HepG2 (cell line): ENCODE data around the gene SLCO4A1. TPM values are rescaled to one million over a fixed set of nuclear protein-coding genes. Genes with fewer than 3 reads are reported as not detected.
A peak's percentile ranks its signal among the peaks of the same experiment; 100 is the strongest.

Experiments used
- KLF15 ChIP-seq: sonication (generic); formaldehyde crosslinking; IDR thresholded peaks from 2 replicates; pipeline ENCODE4 v1.8.1; 2023; ENCODE audit warnings: borderline replicate concordance, mild to moderate bottlenecking, inconsistent platforms, missing genetic modification reagents, mixed read lengths
- MZF1 ChIP-seq: sonication (generic); formaldehyde crosslinking; IDR thresholded peaks from 2 replicates; pipeline ENCODE4 v1.8.1; 2023; ENCODE audit warnings: mild to moderate bottlenecking, missing genetic modification reagents, borderline replicate concordance
- NFYC ChIP-seq: IDR thresholded peaks from 2 replicates; pipeline ENCODE4 v1.6.1; 2016; ENCODE audit warnings: missing genetic modification reagents, missing compliant biosample characterization
- PAX8 ChIP-seq: sonication (generic); formaldehyde crosslinking; IDR thresholded peaks from 2 replicates; pipeline ENCODE4 v1.8.0; 2022; ENCODE audit warnings: mild to moderate bottlenecking, missing genetic modification reagents, borderline replicate concordance
- POLR2AphosphoS5 ChIP-seq: IDR thresholded peaks from 2 replicates; pipeline ENCODE4 v1.6.1; 2012; ENCODE audit warnings: low read depth, low read length
- SMAD9 ChIP-seq: sonication (generic); formaldehyde crosslinking; IDR thresholded peaks from 2 replicates; pipeline ENCODE4 v1.5.1; 2020; ENCODE audit warnings: mild to moderate bottlenecking, missing genetic modification reagents
- ZNF431 ChIP-seq: sonication (generic); formaldehyde crosslinking; IDR thresholded peaks from 2 replicates; pipeline ENCODE4 v1.9.0; 2022; ENCODE audit warnings: missing genetic modification reagents, low read depth, mild to moderate bottlenecking, borderline replicate concordance
- ZNF468 ChIP-seq: sonication (generic); formaldehyde crosslinking; IDR thresholded peaks from 2 replicates; pipeline ENCODE4 v1.8.0; 2022; ENCODE audit warnings: mild to moderate bottlenecking, moderate library complexity, missing genetic modification reagents
- ZNF670 ChIP-seq: sonication (generic); formaldehyde crosslinking; IDR thresholded peaks from 2 replicates; pipeline ENCODE4 v1.8.0; 2022; ENCODE audit warnings: mild to moderate bottlenecking, missing genetic modification reagents, borderline replicate concordance
- polyA plus RNA-seq, 8 experiments: library from polyadenylated mRNA; depleted of rRNA in 3 of 8; stranded (reverse) in 7 of 8; unstranded in 1 of 8; fragments of >200 nt; fragmentation: Illumina TruSeq in 4 of 8; extraction: Trizol in 4 of 8; gene quantifications; 2 replicates each; pipeline versions ENCODE4 v1.2.1 to v1.2.3, GENCODE V29; 2011 to 2016; ENCODE audit warnings: low read depth in 4 of 8, missing spikeins in 1 of 8, mixed read lengths in 1 of 8; ENCODE audit not compliant: insufficient read depth in 1 of 8
- total RNA-seq, 5 experiments: library from RNA; depleted of rRNA; stranded (reverse); fragments of >200 nt; fragmentation: Illumina TruSeq; extraction: Trizol; gene quantifications; 2 replicates each; pipeline ENCODE4 v1.2.3, GENCODE V29; 2016; ENCODE audit warnings: low read depth in 1 of 5
- TF ChIP-seq, protein P1 (sequence below), 2 experiments: sonication (generic) in 1 of 2; formaldehyde crosslinking in 1 of 2; IDR thresholded peaks; 2 replicates each; pipeline versions ENCODE4 v1.6.1 to v1.9.0; 2014 to 2022; ENCODE audit warnings: antibody characterized with exemption in 1 of 2, borderline replicate concordance in 1 of 2, inconsistent platforms in 1 of 2, low read depth in 1 of 2, missing genetic modification reagents in 1 of 2
- TF ChIP-seq, protein P2 (sequence below): sonication (generic); formaldehyde crosslinking; IDR thresholded peaks from 2 replicates; pipeline ENCODE4 v1.5.0; 2020; ENCODE audit warnings: mild to moderate bottlenecking, missing genetic modification reagents
- TF ChIP-seq, protein P3 (sequence below): sonication (generic); formaldehyde crosslinking; IDR thresholded peaks from 2 replicates; pipeline ENCODE4 v1.5.0; 2020; ENCODE audit warnings: mild to moderate bottlenecking, missing genetic modification reagents
- TF ChIP-seq, protein P4 (sequence below): sonication (generic); formaldehyde crosslinking; IDR thresholded peaks from 2 replicates; pipeline ENCODE4 v1.4.0; 2020; ENCODE audit warnings: missing genetic modification reagents
- TF ChIP-seq, protein P5 (sequence below): sonication (generic); formaldehyde crosslinking; IDR thresholded peaks from 2 replicates; pipeline ENCODE4 v1.4.0; 2020; ENCODE audit warnings: mild to moderate bottlenecking, missing genetic modification reagents

SLCO4A1 gene
- total and polyA plus RNA-seq, 2 of the 13 experiments (the other 11 are each of a cell fraction or from before 2014, with no cell fraction given): 55.5 to 112 TPM

DNA sequence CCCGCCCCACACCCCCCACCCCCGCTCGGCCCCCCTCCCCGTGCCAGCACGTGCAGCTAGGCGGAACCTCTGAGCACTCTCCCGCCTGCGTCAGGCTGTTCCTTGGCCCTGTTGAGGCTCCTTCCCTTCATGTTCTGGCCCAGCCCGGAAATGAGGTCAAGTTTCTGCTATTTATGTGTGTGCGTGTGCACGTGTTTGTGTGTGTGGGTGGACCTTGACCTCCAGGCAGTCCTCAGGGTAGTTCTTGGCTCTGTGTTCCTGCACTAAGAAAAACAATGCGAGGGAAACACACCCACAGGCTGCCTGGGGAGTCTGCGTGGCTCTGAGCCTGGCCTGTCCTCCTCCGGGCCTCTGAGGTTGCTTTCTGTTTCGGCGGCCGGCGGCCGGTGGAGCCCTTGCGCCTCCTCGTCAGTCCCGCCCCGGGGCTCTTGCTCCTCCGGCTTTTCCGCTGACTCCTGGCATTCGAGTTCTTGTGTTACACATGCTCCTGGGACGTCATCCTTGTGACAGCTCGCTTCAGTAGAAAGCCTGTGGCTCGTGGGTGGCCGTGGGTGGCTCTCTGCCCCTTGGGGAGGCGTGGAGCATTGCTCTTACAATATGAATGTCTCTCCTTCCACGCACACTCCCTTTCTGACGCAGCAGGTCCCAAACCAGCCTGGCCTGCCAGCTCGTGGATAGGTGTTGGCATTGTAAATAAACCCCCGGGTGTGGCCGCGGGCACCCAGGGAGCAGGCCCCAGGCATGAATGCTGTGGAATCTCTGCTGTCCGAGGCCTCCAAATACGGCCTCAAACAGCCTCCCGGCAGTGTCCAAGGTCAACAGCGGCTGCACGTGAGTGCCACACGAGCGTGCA is 10.0 kb downstream of the SLCO4A1 start (continued):
- TF ChIP-seq, protein P1, sequence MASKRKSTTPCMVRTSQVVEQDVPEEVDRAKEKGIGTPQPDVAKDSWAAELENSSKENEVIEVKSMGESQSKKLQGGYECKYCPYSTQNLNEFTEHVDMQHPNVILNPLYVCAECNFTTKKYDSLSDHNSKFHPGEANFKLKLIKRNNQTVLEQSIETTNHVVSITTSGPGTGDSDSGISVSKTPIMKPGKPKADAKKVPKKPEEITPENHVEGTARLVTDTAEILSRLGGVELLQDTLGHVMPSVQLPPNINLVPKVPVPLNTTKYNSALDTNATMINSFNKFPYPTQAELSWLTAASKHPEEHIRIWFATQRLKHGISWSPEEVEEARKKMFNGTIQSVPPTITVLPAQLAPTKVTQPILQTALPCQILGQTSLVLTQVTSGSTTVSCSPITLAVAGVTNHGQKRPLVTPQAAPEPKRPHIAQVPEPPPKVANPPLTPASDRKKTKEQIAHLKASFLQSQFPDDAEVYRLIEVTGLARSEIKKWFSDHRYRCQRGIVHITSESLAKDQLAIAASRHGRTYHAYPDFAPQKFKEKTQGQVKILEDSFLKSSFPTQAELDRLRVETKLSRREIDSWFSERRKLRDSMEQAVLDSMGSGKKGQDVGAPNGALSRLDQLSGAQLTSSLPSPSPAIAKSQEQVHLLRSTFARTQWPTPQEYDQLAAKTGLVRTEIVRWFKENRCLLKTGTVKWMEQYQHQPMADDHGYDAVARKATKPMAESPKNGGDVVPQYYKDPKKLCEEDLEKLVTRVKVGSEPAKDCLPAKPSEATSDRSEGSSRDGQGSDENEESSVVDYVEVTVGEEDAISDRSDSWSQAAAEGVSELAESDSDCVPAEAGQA (IDR thresholded peaks at IDR 0.05; ENCODE audit: low read depth): peak; percentile 85
- TF ChIP-seq, protein P1 (CRISPR knock-in tag; IDR thresholded peaks at IDR 0.05; ENCODE audit: borderline replicate concordance): no peak
- peak; percentile 34; the same call in 1 of the 2 replicates for TF ChIP-seq POLR2AphosphoS5
- TF ChIP-seq ZNF431 (CRISPR knock-in tag): peak; percentile 63; the same call in 1 of the 2 replicates
- TF ChIP-seq KLF15 (CRISPR knock-in tag): no peak
- no peak for TF ChIP-seq ZNF468 (CRISPR knock-in tag)
- 0 out of 2 replicates have a peak, but pooled peaks have one; percentile 78 for TF ChIP-seq PAX8 (CRISPR knock-in tag)
- no peak for TF ChIP-seq ZNF670 (CRISPR knock-in tag)
- TF ChIP-seq, protein P2, sequence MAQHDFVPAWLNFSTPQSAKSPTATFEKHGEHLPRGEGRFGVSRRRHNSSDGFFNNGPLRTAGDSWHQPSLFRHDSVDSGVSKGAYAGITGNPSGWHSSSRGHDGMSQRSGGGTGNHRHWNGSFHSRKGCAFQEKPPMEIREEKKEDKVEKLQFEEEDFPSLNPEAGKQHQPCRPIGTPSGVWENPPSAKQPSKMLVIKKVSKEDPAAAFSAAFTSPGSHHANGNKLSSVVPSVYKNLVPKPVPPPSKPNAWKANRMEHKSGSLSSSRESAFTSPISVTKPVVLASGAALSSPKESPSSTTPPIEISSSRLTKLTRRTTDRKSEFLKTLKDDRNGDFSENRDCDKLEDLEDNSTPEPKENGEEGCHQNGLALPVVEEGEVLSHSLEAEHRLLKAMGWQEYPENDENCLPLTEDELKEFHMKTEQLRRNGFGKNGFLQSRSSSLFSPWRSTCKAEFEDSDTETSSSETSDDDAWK (CRISPR knock-in tag): no peak
- peak; percentile 28; the same call in 1 of the 2 replicates for TF ChIP-seq NFYC (CRISPR knock-in tag)
- TF ChIP-seq, protein P3, sequence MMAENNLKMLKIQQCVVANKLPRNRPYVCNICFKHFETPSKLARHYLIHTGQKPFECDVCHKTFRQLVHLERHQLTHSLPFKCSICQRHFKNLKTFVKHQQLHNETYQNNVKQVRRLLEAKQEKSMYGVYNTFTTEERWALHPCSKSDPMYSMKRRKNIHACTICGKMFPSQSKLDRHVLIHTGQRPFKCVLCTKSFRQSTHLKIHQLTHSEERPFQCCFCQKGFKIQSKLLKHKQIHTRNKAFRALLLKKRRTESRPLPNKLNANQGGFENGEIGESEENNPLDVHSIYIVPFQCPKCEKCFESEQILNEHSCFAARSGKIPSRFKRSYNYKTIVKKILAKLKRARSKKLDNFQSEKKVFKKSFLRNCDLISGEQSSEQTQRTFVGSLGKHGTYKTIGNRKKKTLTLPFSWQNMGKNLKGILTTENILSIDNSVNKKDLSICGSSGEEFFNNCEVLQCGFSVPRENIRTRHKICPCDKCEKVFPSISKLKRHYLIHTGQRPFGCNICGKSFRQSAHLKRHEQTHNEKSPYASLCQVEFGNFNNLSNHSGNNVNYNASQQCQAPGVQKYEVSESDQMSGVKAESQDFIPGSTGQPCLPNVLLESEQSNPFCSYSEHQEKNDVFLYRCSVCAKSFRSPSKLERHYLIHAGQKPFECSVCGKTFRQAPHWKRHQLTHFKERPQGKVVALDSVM (CRISPR knock-in tag): peak; percentile 94
- TF ChIP-seq MZF1 (CRISPR knock-in tag): peak; percentile 58; the same call in 1 of the 2 replicates
- TF ChIP-seq, protein P4, sequence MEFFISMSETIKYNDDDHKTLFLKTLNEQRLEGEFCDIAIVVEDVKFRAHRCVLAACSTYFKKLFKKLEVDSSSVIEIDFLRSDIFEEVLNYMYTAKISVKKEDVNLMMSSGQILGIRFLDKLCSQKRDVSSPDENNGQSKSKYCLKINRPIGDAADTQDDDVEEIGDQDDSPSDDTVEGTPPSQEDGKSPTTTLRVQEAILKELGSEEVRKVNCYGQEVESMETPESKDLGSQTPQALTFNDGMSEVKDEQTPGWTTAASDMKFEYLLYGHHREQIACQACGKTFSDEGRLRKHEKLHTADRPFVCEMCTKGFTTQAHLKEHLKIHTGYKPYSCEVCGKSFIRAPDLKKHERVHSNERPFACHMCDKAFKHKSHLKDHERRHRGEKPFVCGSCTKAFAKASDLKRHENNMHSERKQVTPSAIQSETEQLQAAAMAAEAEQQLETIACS (CRISPR knock-in tag): peak; percentile 55; the same call in 1 of the 2 replicates
- TF ChIP-seq, protein P5, sequence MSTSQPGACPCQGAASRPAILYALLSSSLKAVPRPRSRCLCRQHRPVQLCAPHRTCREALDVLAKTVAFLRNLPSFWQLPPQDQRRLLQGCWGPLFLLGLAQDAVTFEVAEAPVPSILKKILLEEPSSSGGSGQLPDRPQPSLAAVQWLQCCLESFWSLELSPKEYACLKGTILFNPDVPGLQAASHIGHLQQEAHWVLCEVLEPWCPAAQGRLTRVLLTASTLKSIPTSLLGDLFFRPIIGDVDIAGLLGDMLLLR (CRISPR knock-in tag): peak; percentile 37; the same call in 1 of the 2 replicates
- TF ChIP-seq SMAD9 (CRISPR knock-in tag): no peak
